Hematopoietic multipotent progenitor cell (in vitro differentiated cells): ENCODE measurements around the gene ADRA2A. TPM values are rescaled to one million over a fixed set of nuclear protein-coding genes. Genes with fewer than 3 reads are reported as not detected.

Experiments used
- DNase-seq, 3 donors: peaks; one replicate each; pipeline ENCODE4 v3.0.0-alpha.2; 2011 to 2015; ENCODE audit warnings: low read depth in 2 of 3, low spot score in 2 of 3
- small RNA-seq: library from RNA; depleted of rRNA; stranded (forward); fragments of <200 nt; gene quantifications from one replicate; pipeline ENCODE3, GENCODE V24; 2012
- total RNA-seq: library from RNA; depleted of rRNA; stranded (reverse); fragments of >200 nt; gene quantifications from one replicate; pipeline ENCODE4 v1.2.3, GENCODE V29; 2012

The ADRA2A gene
- total RNA-seq, 1 donor: 6.5 TPM

GRCh38 chr10:111130471-111130870, 53.6 kb downstream of the ADRA2A start:
- no peak for DNase-seq

Small RNA genes within 50 kb of the gene (small RNA-seq; reads per million reads assigned to genes)
- not detected for gene AL355863.1

Other genes with a start within 250 kb of the ADRA2A start
- gene PDCD4, start 205.1 kb upstream of the ADRA2A start, total RNA-seq: 53.9 TPM
- 7.0 TPM for gene BBIP1, start 157.8 kb upstream of the ADRA2A start, total RNA-seq
- gene SHOC2, start 157.4 kb upstream of the ADRA2A start, total RNA-seq: 29.6 TPM